GM12872 (cell line): ENCODE measurements around the gene HDAC11.

Experiments
- CTCF ChIP-seq: IDR thresholded peaks from 3 replicates; pipeline ENCODE4 v1.5.1; 2011; ENCODE audit warnings: low read depth, mild to moderate bottlenecking, low read length, moderate library complexity; ENCODE audit not compliant: insufficient read depth

The HDAC11 gene

GRCh38 chr3:13463618-13464400 is 16.3 kb upstream of the HDAC11 start:
- TF ChIP-seq CTCF: no peak

- TF ChIP-seq CTCF: no peak
Observed at GRCh38 chr3:13465236-13465873, 14.8 kb upstream of the HDAC11 start.

- TF ChIP-seq CTCF: no peak
Observed at GRCh38 chr3:13466781-13467180, 13.3 kb upstream of the HDAC11 start.

GRCh38 chr3:13470894-13471574 is 9.1 kb upstream of the HDAC11 start:
- TF ChIP-seq CTCF: no peak

- no peak for TF ChIP-seq CTCF
Observed at GRCh38 chr3:13472286-13472685, 7.8 kb upstream of the HDAC11 start.

- no peak for TF ChIP-seq CTCF
Observed at GRCh38 chr3:13473020-13473419, 7.1 kb upstream of the HDAC11 start.

GRCh38 chr3:13474021-13474420 is 6.1 kb upstream of the HDAC11 start:
- no peak for TF ChIP-seq CTCF
